ENCODE measurements around the gene STK39. TPM values are rescaled to one million over a fixed set of nuclear protein-coding genes. Genes with fewer than 3 reads are reported as not detected.

STK39 gene
- total and polyA plus RNA-seq, 2 of the 4 experiments (the other 2 are of a cell fraction), result 11.8 to 16.4 TPM

DNA sequence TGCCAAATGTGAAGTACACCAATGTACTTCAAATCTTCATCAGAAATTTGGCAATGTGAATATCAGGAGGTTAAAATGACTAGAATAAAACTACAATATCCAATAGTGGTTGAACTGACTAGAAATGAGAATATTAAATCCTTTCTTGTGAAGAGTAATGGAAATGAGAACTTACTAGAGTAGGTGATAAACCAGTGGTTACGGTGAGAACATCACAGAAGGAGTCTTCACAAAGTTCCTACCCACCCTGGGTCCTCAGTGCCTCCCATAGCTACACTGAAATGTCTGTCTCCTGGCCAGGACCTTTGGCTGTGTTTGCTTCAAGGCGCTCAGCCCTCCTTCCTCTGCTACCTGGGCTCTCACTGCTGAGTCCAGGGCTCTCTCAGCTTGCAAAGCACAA lies 289.7 kb downstream of the STK39 start:
- POLR2A ChIA-PET (ENCODE audit: unreplicated experiment), result no interaction called here
- no TSS peak for BruUV-seq (replicated peaks)

More for the DNA sequence above, 289.7 kb downstream of the STK39 start:
- Histone ChIP-seq H3K27ac (ENCODE audit: insufficient read depth, low read length) (no peak overlapping the region), H2BK5ac (ENCODE audit: low read depth, low read length, poor library complexity, severe bottlenecking) (no peak overlapping the region), H3K4ac (ENCODE audit: low read depth, low read length) (no peak overlapping the region), H4K8ac (ENCODE audit: low read depth in 2 of 2, low read length in 2 of 2) (no peak overlapping the region), H4K91ac (ENCODE audit: insufficient read depth, low read depth, low read length) (no peak overlapping the region), H3K79me1 (ENCODE audit: low read depth in 1 of 2, low read length in 2 of 2) (no peaks in the 10 kb centered on the region), H3K4me1 (ENCODE audit: control insufficient read depth, insufficient read depth, low read length) (no peaks in the 10 kb centered on the region), H3K9me3 (ENCODE audit: control insufficient read depth, insufficient read depth, low read length) (no peaks in the 10 kb centered on the region), H4K20me1 (ENCODE audit: insufficient read depth, low read length) (no peaks in the 10 kb centered on the region), H2AK5ac (ENCODE audit: low read depth, low read length) (no peak overlapping the region), H2BK120ac (ENCODE audit: low read depth, low read length) (no peak overlapping the region), H3K9ac (ENCODE audit: low read depth, low read length) (no peak overlapping the region), H3K56ac (ENCODE audit: extremely low read depth, insufficient read depth, low read length) (no peak overlapping the region), H2AFZ (replicated peaks; ENCODE audit: low read length, poor library complexity) (no peak overlapping the region), H2BK15ac (ENCODE audit: low read depth, low read length) (no peak overlapping the region), H3K4me3 (ENCODE audit: insufficient read depth, low read depth, low read length) (no peak overlapping the region), H3K9me1 (ENCODE audit: insufficient read depth, low read length) (peaks cover 3% of the 10 kb centered on the region; the same call in 1 of the 2 replicates), H4K5ac (ENCODE audit: low read depth, low read length) (no peak overlapping the region), H2AK9ac (replicated peaks; ENCODE audit: low read depth, low read length, poor library complexity) (no peak overlapping the region), H3K4me2 (ENCODE audit: low read depth, low read length) (no peak overlapping the region), H3K14ac (replicated peaks; ENCODE audit: low read depth, low read length) (no peak overlapping the region), H3K27me3 (ENCODE audit: control insufficient read depth, insufficient read depth, low read length) (no peaks in the 10 kb centered on the region), H3K23ac (ENCODE audit: low read depth, low read length) (no peak overlapping the region), H3K36me3 (ENCODE audit: control insufficient read depth, insufficient read depth, low read length) (peaks cover 7% of the 10 kb centered on the region), H2BK20ac (ENCODE audit: low read depth, low read length) (no peak overlapping the region), H3K18ac (ENCODE audit: low read depth, low read length) (no peak overlapping the region)
- dilution Hi-C loops (cut with HindIII; ENCODE audit: low sequenced_read_pairs, unreplicated experiment), result no loop called here
- ATAC-seq (ENCODE audit: low read depth), result no peak
- CTCF ChIA-PET, result interaction anchor here (1.5 kb wide), 1 partner anchor 161 kb away, joined by 4 read pairs; no protein-coding TSS in a partner anchor
- WGBS, 2 experiments (ENCODE audit: extremely low coverage in 2 of 2, insufficient read length in 1 of 2), result no CpG with 5 or more reads among the region's 2 CpGs
- in situ Hi-C loops (cut with MboI; ENCODE audit: low sequenced_read_pairs), result no loop called here
- TF ChIP-seq BHLHE40 (IDR thresholded peaks at IDR 0.05; ENCODE audit: low read depth, low read length) (no peak), MAFK (IDR thresholded peaks at IDR 0.05; ENCODE audit: low read depth, low read length) (no peak), RAD21 (IDR thresholded peaks at IDR 0.05; ENCODE audit: low read length) (no peak), RFX5 (IDR thresholded peaks at IDR 0.05; ENCODE audit: low read depth, low read length) (no peak), CHD1 (IDR thresholded peaks at IDR 0.05; ENCODE audit: low read depth, low read length) (no peak), ELK1 (IDR thresholded peaks at IDR 0.05; ENCODE audit: borderline replicate concordance, low read depth, low read length) (no peak), SMC3 (IDR thresholded peaks at IDR 0.05; ENCODE audit: low read depth, low read length) (no peak), CEBPB (IDR thresholded peaks at IDR 0.05; ENCODE audit: low read depth, low read length) (no peak), POLR2A (IDR thresholded peaks at IDR 0.05; ENCODE audit: low read depth, low read length) (no peak), FOS (IDR thresholded peaks at IDR 0.05; ENCODE audit: low read depth, low read length) (no peak), USF2 (IDR thresholded peaks at IDR 0.05; ENCODE audit: low read depth, low read length) (no peak), MXI1 (IDR thresholded peaks at IDR 0.05; ENCODE audit: borderline replicate concordance, low read depth, low read length) (no peak), MAZ (IDR thresholded peaks at IDR 0.05; ENCODE audit: borderline replicate concordance, low read depth, low read length) (no peak), RCOR1 (IDR thresholded peaks at IDR 0.05; ENCODE audit: insufficient replicate concordance, low read length) (no peak), NFE2L2 (IDR thresholded peaks at IDR 0.05; ENCODE audit: low read depth, low read length) (no peak)
- TF ChIP-seq, protein P1, sequence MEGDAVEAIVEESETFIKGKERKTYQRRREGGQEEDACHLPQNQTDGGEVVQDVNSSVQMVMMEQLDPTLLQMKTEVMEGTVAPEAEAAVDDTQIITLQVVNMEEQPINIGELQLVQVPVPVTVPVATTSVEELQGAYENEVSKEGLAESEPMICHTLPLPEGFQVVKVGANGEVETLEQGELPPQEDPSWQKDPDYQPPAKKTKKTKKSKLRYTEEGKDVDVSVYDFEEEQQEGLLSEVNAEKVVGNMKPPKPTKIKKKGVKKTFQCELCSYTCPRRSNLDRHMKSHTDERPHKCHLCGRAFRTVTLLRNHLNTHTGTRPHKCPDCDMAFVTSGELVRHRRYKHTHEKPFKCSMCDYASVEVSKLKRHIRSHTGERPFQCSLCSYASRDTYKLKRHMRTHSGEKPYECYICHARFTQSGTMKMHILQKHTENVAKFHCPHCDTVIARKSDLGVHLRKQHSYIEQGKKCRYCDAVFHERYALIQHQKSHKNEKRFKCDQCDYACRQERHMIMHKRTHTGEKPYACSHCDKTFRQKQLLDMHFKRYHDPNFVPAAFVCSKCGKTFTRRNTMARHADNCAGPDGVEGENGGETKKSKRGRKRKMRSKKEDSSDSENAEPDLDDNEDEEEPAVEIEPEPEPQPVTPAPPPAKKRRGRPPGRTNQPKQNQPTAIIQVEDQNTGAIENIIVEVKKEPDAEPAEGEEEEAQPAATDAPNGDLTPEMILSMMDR (conservative IDR thresholded peaks at IDR 0.05; ENCODE audit: low read depth, low read length), result no peak
- intact Hi-C loops (cut with micrococcal nuclease), result no loop called here
- no peak for DNase-seq
